HepG2 (cell line): Measurements from ENCODE around the gene TARDBP. TPM values are rescaled to one million over a fixed set of nuclear protein-coding genes. Genes with fewer than 3 reads are reported as not detected.

Experiments
- ATAC-seq: fragments of 200-7000 bp; cut with Tn5 transposase; 3 replicates; pipeline ENCODE4 v1.9.1; 2020; ENCODE audit warnings: mild to moderate bottlenecking, moderate library complexity
- BruUV-seq: library from RNA; stranded (reverse); fragments of 400-500 nt; replicated peaks from 2 replicates; lab custom pipeline; 2021; lab: Mats Ljungman, UMichigan
- CTCF ChIA-PET: fragments of 300-600 bp; formaldehyde crosslinking; extraction: SDS; loops from one replicate; lab custom pipeline; 2021; ENCODE audit warnings: low total read pairs, inconsistent platforms, low intra/inter-chr PET ratio; lab: Yijun Ruan, JAX
- POLR2A ChIA-PET: fragments of 350-600 bp; sonication (Branson Sonifier 250); formaldehyde crosslinking; loops from one replicate; lab custom pipeline; 2020; ENCODE audit warnings: antibody characterized with exemption, inconsistent platforms; lab: Yijun Ruan, JAX
- DNase-seq: peaks from one replicate; pipeline ENCODE4 v3.0.0-alpha.2; 2015; ENCODE audit warnings: low spot score
- FAIRE-seq: peaks from 3 replicates; lab custom pipeline; 2011; peaks lifted over from hg19 to GRCh38; lab: Jason Lieb, UNC
- H2AFZ ChIP-seq: one replicate; pipeline ENCODE4 v1.6.1; 2011; ENCODE audit warnings: low read length, inconsistent platforms
- H3K27ac ChIP-seq: fragments of 300-600 bp; 3 replicates; pipeline ENCODE4 v1.8.0; 2011; ENCODE audit warnings: mixed run types, mild to moderate bottlenecking, mixed read lengths, low read length, inconsistent platforms; ENCODE audit not compliant: insufficient read depth; ENCODE audit errors: extremely low read length
- H3K27me3 ChIP-seq, 2 experiments: fragments of 200-600 bp in 1 of 2; 2 replicates in 1 of 2; 3 replicates in 1 of 2; pipeline versions ENCODE4 v1.6.0 to v1.8.0; 2011; ENCODE audit warnings: low read length in 2 of 2, mild to moderate bottlenecking in 2 of 2, moderate library complexity in 2 of 2, inconsistent platforms in 1 of 2; ENCODE audit not compliant: insufficient read depth in 2 of 2, control insufficient read depth in 1 of 2
- H3K36me3 ChIP-seq, 2 experiments: fragments of 200-600 bp in 1 of 2; replicated peaks in 1 of 2; 2 replicates in 1 of 2; 3 replicates in 1 of 2; pipeline versions ENCODE4 v1.5.1 to v1.8.0; 2011; ENCODE audit warnings: low read length in 2 of 2, inconsistent platforms in 1 of 2; ENCODE audit not compliant: insufficient read depth in 2 of 2, control insufficient read depth in 1 of 2
- H3K4me1 ChIP-seq: 2 replicates; pipeline ENCODE4 v1.5.1; 2012; ENCODE audit warnings: low read length, inconsistent platforms; ENCODE audit not compliant: insufficient read depth
- H3K4me2 ChIP-seq: 2 replicates; pipeline ENCODE4 v1.6.0; 2011; ENCODE audit warnings: low read depth, low read length, inconsistent platforms
- H3K4me3 ChIP-seq, 3 experiments: fragments of 200-600 bp in 1 of 3; sonication (generic), shearing (Covaris generic) in 1 of 3; replicated peaks in 1 of 3; 2 replicates each; pipeline ENCODE4 v1.5.1; 2011 to 2016; ENCODE audit warnings: low read length in 3 of 3, inconsistent platforms in 2 of 3, low read depth in 2 of 3, mild to moderate bottlenecking in 2 of 3, control low read depth in 1 of 3, mixed read lengths in 1 of 3; ENCODE audit not compliant: insufficient read depth in 1 of 3
- H3K79me2 ChIP-seq: one replicate; pipeline ENCODE4 v1.6.1; 2011; ENCODE audit warnings: low read length, inconsistent platforms; ENCODE audit not compliant: insufficient read depth
- H3K9ac ChIP-seq: 2 replicates; pipeline ENCODE4 v1.6.0; 2011; ENCODE audit warnings: mild to moderate bottlenecking, low read depth, low read length, inconsistent platforms; ENCODE audit not compliant: insufficient read depth
- H3K9me3 ChIP-seq: 2 replicates; pipeline ENCODE4 v1.5.1; 2012; ENCODE audit warnings: mild to moderate bottlenecking, low read length
- H4K20me1 ChIP-seq: 2 replicates; pipeline ENCODE4 v1.6.0; 2011; ENCODE audit warnings: inconsistent platforms, mild to moderate bottlenecking, low read length, moderate library complexity; ENCODE audit not compliant: insufficient read depth
- CCDC6 ChIP-seq: sonication (generic); formaldehyde crosslinking; IDR thresholded peaks from 2 replicates; pipeline ENCODE4 v1.8.1; 2022; ENCODE audit warnings: mild to moderate bottlenecking, missing genetic modification reagents, moderate library complexity
- KLF16 ChIP-seq, 2 experiments: sonication (generic) in 1 of 2; formaldehyde crosslinking in 1 of 2; IDR thresholded peaks; 2 replicates each; pipeline versions ENCODE4 v1.6.1 to v1.8.0; 2016 to 2023; ENCODE audit warnings: missing genetic modification reagents in 2 of 2, missing compliant biosample characterization in 1 of 2
- MATR3 ChIP-seq: sonication (generic); formaldehyde crosslinking; IDR thresholded peaks from 2 replicates; pipeline ENCODE4 v1.4.0; 2020; ENCODE audit warnings: missing genetic modification reagents
- PHF20 ChIP-seq: sonication (generic); formaldehyde crosslinking; IDR thresholded peaks from 2 replicates; pipeline ENCODE4 v1.5.0; 2020; ENCODE audit warnings: mild to moderate bottlenecking, missing genetic modification reagents
- REXO4 ChIP-seq: sonication (generic); formaldehyde crosslinking; IDR thresholded peaks from 2 replicates; pipeline ENCODE4 v1.8.0; 2022; ENCODE audit warnings: missing genetic modification reagents, mild to moderate bottlenecking, borderline replicate concordance
- ZFY ChIP-seq: sonication (generic); formaldehyde crosslinking; IDR thresholded peaks from 2 replicates; pipeline ENCODE4 v1.4.0; 2020; ENCODE audit warnings: missing genetic modification reagents
- ZNF326 ChIP-seq: sonication (generic); formaldehyde crosslinking; IDR thresholded peaks from 2 replicates; pipeline ENCODE4 v1.4.0; 2020; ENCODE audit warnings: missing genetic modification reagents, borderline replicate concordance
- ZNF367 ChIP-seq: sonication (generic); formaldehyde crosslinking; IDR thresholded peaks from 2 replicates; pipeline ENCODE4 v1.4.0; 2020; ENCODE audit warnings: missing genetic modification reagents, borderline replicate concordance
- in situ Hi-C: cut with HindIII; loops from 2 replicates; pipeline ENCODE4 v1.10.0; 2017; ENCODE audit warnings: low pct_unique_long_range_greater_than_20kb; ENCODE audit not compliant: extremely low pct_ligation_motif_present
- intact Hi-C: fragments of 100-400 bp; cut with micrococcal nuclease; formaldehyde crosslinking; loops from one replicate; pipeline ENCODE4 v1.10.0; 2022; ENCODE audit not compliant: unreplicated experiment
- polyA plus RNA-seq, 8 experiments: library from polyadenylated mRNA; depleted of rRNA in 3 of 8; stranded (reverse) in 7 of 8; unstranded in 1 of 8; fragments of >200 nt; fragmentation: Illumina TruSeq in 4 of 8; extraction: Trizol in 4 of 8; gene quantifications; 2 replicates each; pipeline versions ENCODE4 v1.2.1 to v1.2.3, GENCODE V29; 2011 to 2016; ENCODE audit warnings: low read depth in 4 of 8, missing spikeins in 1 of 8, mixed read lengths in 1 of 8; ENCODE audit not compliant: insufficient read depth in 1 of 8
- total RNA-seq, 5 experiments: library from RNA; depleted of rRNA; stranded (reverse); fragments of >200 nt; fragmentation: Illumina TruSeq; extraction: Trizol; gene quantifications; 2 replicates each; pipeline ENCODE4 v1.2.3, GENCODE V29; 2016; ENCODE audit warnings: low read depth in 1 of 5
- TF ChIP-seq, protein P1 (sequence below): sonication (generic); formaldehyde crosslinking; IDR thresholded peaks from 2 replicates; pipeline ENCODE4 v1.4.0; 2020; ENCODE audit warnings: mild to moderate bottlenecking, missing genetic modification reagents
- TF ChIP-seq, protein P2 (sequence below): sonication (generic); formaldehyde crosslinking; IDR thresholded peaks from 2 replicates; pipeline ENCODE4 v1.9.0; 2021; ENCODE audit warnings: mild to moderate bottlenecking, missing genetic modification reagents
- TF ChIP-seq, protein P3 (sequence below): sonication (generic); formaldehyde crosslinking; IDR thresholded peaks from 2 replicates; pipeline ENCODE4 v1.4.0; 2020; ENCODE audit warnings: missing genetic modification reagents

Gene TARDBP
- total and polyA plus RNA-seq, 2 of the 13 experiments (the other 11 are each of a cell fraction or from before 2014, with no cell fraction given): 62.4 to 93.0 TPM

- intact Hi-C loops (no loop called here), in situ Hi-C loops (loop anchor here (25.0 kb wide), 1 partner anchor 596 kb away; no protein-coding TSS in a partner anchor)
- Histone ChIP-seq H4K20me1 (no peaks in the 10 kb centered on the region), H3K9ac (no peak overlapping the region), H3K27me3 (no peaks in the 10 kb centered on the region), H2AFZ (no peak overlapping the region), H3K27ac (no peak overlapping the region), H3K9me3 (no peaks in the 10 kb centered on the region), H3K4me3 (no peak overlapping the region), H3K36me3 (no peaks in the 10 kb centered on the region), H3K4me1 (peaks cover 10% of the 10 kb centered on the region), H3K79me2 (no peaks in the 10 kb centered on the region), H3K4me2 (no peak overlapping the region)
- ATAC-seq (no peak), DNase-seq (no peak), FAIRE-seq (no peak)
- ChIA-PET CTCF (no interaction called here), POLR2A (no interaction called here)
- no TSS peak for BruUV-seq
- TF ChIP-seq ZNF326 (CRISPR knock-in tag) (no peak), MATR3 (CRISPR knock-in tag) (no peak), ZNF367 (CRISPR knock-in tag) (no peak), CCDC6 (CRISPR knock-in tag) (no peak), ZFY (CRISPR knock-in tag) (no peak), PHF20 (CRISPR knock-in tag) (no peak), KLF16 (CRISPR knock-in tag; IDR thresholded peaks at IDR 0.05) (no peak), REXO4 (no peak)
- TF ChIP-seq, protein P1, sequence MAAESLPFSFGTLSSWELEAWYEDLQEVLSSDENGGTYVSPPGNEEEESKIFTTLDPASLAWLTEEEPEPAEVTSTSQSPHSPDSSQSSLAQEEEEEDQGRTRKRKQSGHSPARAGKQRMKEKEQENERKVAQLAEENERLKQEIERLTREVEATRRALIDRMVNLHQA (CRISPR knock-in tag): no peak
- TF ChIP-seq, protein P2, sequence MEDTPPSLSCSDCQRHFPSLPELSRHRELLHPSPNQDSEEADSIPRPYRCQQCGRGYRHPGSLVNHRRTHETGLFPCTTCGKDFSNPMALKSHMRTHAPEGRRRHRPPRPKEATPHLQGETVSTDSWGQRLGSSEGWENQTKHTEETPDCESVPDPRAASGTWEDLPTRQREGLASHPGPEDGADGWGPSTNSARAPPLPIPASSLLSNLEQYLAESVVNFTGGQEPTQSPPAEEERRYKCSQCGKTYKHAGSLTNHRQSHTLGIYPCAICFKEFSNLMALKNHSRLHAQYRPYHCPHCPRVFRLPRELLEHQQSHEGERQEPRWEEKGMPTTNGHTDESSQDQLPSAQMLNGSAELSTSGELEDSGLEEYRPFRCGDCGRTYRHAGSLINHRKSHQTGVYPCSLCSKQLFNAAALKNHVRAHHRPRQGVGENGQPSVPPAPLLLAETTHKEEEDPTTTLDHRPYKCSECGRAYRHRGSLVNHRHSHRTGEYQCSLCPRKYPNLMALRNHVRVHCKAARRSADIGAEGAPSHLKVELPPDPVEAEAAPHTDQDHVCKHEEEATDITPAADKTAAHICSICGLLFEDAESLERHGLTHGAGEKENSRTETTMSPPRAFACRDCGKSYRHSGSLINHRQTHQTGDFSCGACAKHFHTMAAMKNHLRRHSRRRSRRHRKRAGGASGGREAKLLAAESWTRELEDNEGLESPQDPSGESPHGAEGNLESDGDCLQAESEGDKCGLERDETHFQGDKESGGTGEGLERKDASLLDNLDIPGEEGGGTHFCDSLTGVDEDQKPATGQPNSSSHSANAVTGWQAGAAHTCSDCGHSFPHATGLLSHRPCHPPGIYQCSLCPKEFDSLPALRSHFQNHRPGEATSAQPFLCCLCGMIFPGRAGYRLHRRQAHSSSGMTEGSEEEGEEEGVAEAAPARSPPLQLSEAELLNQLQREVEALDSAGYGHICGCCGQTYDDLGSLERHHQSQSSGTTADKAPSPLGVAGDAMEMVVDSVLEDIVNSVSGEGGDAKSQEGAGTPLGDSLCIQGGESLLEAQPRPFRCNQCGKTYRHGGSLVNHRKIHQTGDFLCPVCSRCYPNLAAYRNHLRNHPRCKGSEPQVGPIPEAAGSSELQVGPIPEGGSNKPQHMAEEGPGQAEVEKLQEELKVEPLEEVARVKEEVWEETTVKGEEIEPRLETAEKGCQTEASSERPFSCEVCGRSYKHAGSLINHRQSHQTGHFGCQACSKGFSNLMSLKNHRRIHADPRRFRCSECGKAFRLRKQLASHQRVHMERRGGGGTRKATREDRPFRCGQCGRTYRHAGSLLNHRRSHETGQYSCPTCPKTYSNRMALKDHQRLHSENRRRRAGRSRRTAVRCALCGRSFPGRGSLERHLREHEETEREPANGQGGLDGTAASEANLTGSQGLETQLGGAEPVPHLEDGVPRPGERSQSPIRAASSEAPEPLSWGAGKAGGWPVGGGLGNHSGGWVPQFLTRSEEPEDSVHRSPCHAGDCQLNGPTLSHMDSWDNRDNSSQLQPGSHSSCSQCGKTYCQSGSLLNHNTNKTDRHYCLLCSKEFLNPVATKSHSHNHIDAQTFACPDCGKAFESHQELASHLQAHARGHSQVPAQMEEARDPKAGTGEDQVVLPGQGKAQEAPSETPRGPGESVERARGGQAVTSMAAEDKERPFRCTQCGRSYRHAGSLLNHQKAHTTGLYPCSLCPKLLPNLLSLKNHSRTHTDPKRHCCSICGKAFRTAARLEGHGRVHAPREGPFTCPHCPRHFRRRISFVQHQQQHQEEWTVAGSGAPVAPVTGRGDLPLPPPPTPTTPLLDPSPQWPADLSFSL (CRISPR knock-in tag): no peak
- TF ChIP-seq, protein P3, sequence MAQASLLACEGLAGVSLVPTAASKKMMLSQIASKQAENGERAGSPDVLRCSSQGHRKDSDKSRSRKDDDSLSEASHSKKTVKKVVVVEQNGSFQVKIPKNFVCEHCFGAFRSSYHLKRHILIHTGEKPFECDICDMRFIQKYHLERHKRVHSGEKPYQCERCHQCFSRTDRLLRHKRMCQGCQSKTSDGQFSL (CRISPR knock-in tag): no peak
Observed at GRCh38 chr1:11041048-11041447, 28.6 kb downstream of the TARDBP start.
